A673 (cell line): ENCODE results near the gene GALNTL6. TPM values are rescaled to one million over a fixed set of nuclear protein-coding genes. Genes with fewer than 3 reads are reported as not detected.

ENCODE experiments used
- BruUV-seq: library from RNA; stranded (reverse); fragments of 400-500 nt; replicated peaks from 2 replicates; lab custom pipeline; 2021; lab: Mats Ljungman, UMichigan
- CTCF ChIA-PET: fragments of 300-600 bp; sonication (Branson Sonifier 250); formaldehyde crosslinking; loops from one replicate; lab custom pipeline; 2022; ENCODE audit warnings: antibody characterized with exemption; lab: Charles Lee
- POLR2A ChIA-PET: fragments of 300-600 bp; sonication (Branson Sonifier 250); formaldehyde crosslinking; loops from one replicate; lab custom pipeline; 2022; ENCODE audit warnings: antibody characterized with exemption; ENCODE audit not compliant: low non-redundant PET; lab: Charles Lee
- DNase-seq: peaks from one replicate; pipeline ENCODE4 v3.0.0-alpha.2; 2015; ENCODE audit warnings: low spot score
- H3K27ac ChIP-seq: fragments of 200-600 bp; sonication (generic); 2 replicates; pipeline ENCODE4 v1.5.1; 2016; ENCODE audit warnings: mixed run types, low read depth, mild to moderate bottlenecking, mixed read lengths, antibody characterized with exemption, low read length; ENCODE audit not compliant: poor library complexity, severe bottlenecking
- H3K27me3 ChIP-seq: fragments of 200-600 bp; sonication (generic); replicated peaks from 2 replicates; pipeline ENCODE4 v1.6.1; 2017; ENCODE audit warnings: mixed run types, low read depth, mild to moderate bottlenecking, mixed read lengths, antibody characterized with exemption, low read length; ENCODE audit not compliant: insufficient read depth, poor library complexity
- H3K36me3 ChIP-seq: fragments of 200-600 bp; sonication (generic); 2 replicates; pipeline ENCODE4 v1.6.1; 2016; ENCODE audit warnings: mixed run types, mild to moderate bottlenecking, mixed read lengths, antibody characterized with exemption, low read length; ENCODE audit not compliant: insufficient read depth, poor library complexity, severe bottlenecking
- H3K4me1 ChIP-seq: fragments of 200-600 bp; sonication (generic); 2 replicates; pipeline ENCODE4 v1.6.1; 2017; ENCODE audit warnings: mixed run types, mild to moderate bottlenecking, mixed read lengths, antibody characterized with exemption, low read length; ENCODE audit not compliant: insufficient read depth, poor library complexity, severe bottlenecking
- H3K4me3 ChIP-seq: fragments of 200-600 bp; sonication (generic); 2 replicates; pipeline ENCODE4 v1.5.1; 2016; ENCODE audit warnings: low read depth, mixed run types, mild to moderate bottlenecking, mixed read lengths, low read length; ENCODE audit not compliant: poor library complexity, severe bottlenecking
- H3K9me3 ChIP-seq: fragments of 200-600 bp; sonication (generic); 2 replicates; pipeline ENCODE4 v1.6.1; 2016; ENCODE audit warnings: mixed run types, low read depth, mild to moderate bottlenecking, mixed read lengths, antibody characterized with exemption, low read length; ENCODE audit not compliant: poor library complexity, severe bottlenecking
- EZH2 ChIP-seq: fragments of 200-600 bp; sonication (generic); IDR thresholded peaks from 2 replicates; pipeline ENCODE4 v1.6.1; 2017; ENCODE audit warnings: borderline replicate concordance, low read depth, mild to moderate bottlenecking, mixed read lengths, antibody characterized with exemption, low read length; ENCODE audit not compliant: poor library complexity, severe bottlenecking
- intact Hi-C: fragments of 100-400 bp; cut with micrococcal nuclease; formaldehyde crosslinking; loops from one replicate; pipeline ENCODE4 v1.10.0; 2022; ENCODE audit not compliant: unreplicated experiment
- total RNA-seq: library from RNA; stranded (reverse); gene quantifications from 2 replicates; pipeline ENCODE4 v1.2.3, GENCODE V29; 2021
- TF ChIP-seq, protein P1 (sequence below): fragments of 300-800, 200-600 bp; sonication (generic); conservative IDR thresholded peaks from 2 replicates; pipeline ENCODE4 v1.5.1; 2017; ENCODE audit warnings: low read depth, mild to moderate bottlenecking, antibody characterized with exemption, low read length, moderate library complexity, mixed read lengths

GALNTL6 gene
- total RNA-seq, 1 experiment from 2014 or later, result 0.30 TPM

DNA sequence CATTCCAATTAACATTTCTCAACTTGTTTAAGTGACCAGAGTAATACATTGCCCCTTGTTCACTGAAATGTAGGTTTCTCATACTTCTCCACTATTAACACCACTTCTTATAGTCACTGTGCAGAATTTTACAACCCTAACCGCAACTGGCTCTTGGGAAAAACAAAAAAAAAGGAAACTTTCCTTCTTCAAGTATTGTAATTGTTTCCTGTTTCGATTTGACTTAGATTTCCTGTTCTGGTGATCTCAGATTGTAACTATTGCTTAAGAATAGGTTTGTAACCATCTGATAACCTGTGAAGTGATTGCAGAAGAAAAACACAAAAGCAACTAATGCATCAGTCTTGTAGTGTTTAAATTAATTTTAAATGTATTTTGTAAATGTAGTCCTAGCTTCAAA, 760.7 kb downstream of the GALNTL6 start:
- Histone ChIP-seq H3K4me1 (peaks cover 53% of the 10 kb centered on the region), H3K27ac (peak overlapping the region; percentile 31), H3K9me3 (no peaks in the 10 kb centered on the region), H3K36me3 (no peaks in the 10 kb centered on the region), H3K27me3 (no peaks in the 10 kb centered on the region), H3K4me3 (no peak overlapping the region)
- POLR2A ChIA-PET, result no interaction called here
- TF ChIP-seq, protein P1, sequence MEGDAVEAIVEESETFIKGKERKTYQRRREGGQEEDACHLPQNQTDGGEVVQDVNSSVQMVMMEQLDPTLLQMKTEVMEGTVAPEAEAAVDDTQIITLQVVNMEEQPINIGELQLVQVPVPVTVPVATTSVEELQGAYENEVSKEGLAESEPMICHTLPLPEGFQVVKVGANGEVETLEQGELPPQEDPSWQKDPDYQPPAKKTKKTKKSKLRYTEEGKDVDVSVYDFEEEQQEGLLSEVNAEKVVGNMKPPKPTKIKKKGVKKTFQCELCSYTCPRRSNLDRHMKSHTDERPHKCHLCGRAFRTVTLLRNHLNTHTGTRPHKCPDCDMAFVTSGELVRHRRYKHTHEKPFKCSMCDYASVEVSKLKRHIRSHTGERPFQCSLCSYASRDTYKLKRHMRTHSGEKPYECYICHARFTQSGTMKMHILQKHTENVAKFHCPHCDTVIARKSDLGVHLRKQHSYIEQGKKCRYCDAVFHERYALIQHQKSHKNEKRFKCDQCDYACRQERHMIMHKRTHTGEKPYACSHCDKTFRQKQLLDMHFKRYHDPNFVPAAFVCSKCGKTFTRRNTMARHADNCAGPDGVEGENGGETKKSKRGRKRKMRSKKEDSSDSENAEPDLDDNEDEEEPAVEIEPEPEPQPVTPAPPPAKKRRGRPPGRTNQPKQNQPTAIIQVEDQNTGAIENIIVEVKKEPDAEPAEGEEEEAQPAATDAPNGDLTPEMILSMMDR, result no peak
- TF ChIP-seq EZH2, result no peak
- no TSS peak for BruUV-seq
- peak; percentile 95 for DNase-seq
- intact Hi-C loops, result loop anchor here (10.0 kb wide), 1 partner anchor 219 kb away; no protein-coding TSS in a partner anchor
- CTCF ChIA-PET, result no interaction called here

DNA sequence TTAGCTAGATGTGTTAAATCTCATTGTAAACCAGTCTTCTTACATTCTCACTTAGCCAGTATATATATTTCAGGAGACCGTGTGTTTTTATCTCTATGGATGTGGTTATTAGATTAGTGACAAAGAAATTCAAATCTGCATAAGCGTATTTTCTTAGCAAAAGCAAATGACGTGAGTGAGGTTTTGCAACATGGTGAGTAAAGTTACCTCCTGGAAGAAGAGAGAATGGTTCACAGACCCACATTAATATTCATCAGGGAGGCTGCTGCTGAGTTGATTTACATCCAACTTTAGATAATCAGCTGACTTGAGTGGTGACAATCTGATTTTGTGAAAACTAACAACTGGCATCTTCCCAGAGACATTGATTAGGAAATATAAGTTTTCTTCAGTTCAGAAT, 765.5 kb downstream of the GALNTL6 start:
- intact Hi-C loops, result loop anchor here (10.0 kb wide), 1 partner anchor 224 kb away; no protein-coding TSS in a partner anchor
- TF ChIP-seq, protein P1, result no peak
- no peak for TF ChIP-seq EZH2
- no peaks in the 10 kb centered on the region for H3K9me3 ChIP-seq
- CTCF ChIA-PET, result no interaction called here
- H3K4me1 ChIP-seq, result peaks cover 42% of the 10 kb centered on the region
- H3K4me3 ChIP-seq, result no peak overlapping the region
- DNase-seq, result peak; percentile 84
- POLR2A ChIA-PET, result no interaction called here
- no TSS peak for BruUV-seq
- peak overlapping the region; percentile 34 for H3K27ac ChIP-seq
- no peaks in the 10 kb centered on the region for H3K27me3 ChIP-seq
- H3K36me3 ChIP-seq, result no peaks in the 10 kb centered on the region

DNA sequence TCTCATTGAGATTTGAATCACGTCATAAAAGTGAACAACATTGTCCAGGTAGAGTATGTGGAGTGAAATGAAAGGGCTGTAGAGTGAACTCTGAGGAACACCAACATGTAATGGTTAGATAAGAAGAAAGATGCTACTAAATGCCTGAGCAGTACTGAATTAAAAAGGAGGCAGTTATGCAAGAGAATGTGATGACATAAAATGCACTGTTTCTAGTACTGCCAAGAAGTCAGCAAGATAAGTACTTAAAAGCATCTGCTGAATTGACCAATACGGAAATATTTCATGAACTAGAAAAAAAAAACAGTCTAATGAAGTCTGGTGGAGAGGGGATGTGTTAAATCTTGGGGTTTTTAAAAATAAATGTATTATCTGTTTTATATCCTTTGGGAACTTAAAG, 771.6 kb downstream of the GALNTL6 start:
- no peaks in the 10 kb centered on the region for H3K9me3 ChIP-seq
- H3K4me3 ChIP-seq, result no peak overlapping the region
- TF ChIP-seq EZH2, result no peak
- TF ChIP-seq, protein P1, result no peak
- ChIA-PET CTCF (no interaction called here), POLR2A (no interaction called here)
- intact Hi-C loops, result no loop called here
- BruUV-seq, result no TSS peak
- no peaks in the 10 kb centered on the region for H3K4me1 ChIP-seq
- no peak overlapping the region for H3K27ac ChIP-seq
- DNase-seq, result no peak
- H3K36me3 ChIP-seq, result no peaks in the 10 kb centered on the region
- no peaks in the 10 kb centered on the region for H3K27me3 ChIP-seq
